ENCODE results near the gene OR4C13.
"Not testable (repeated sequence)": the region's sequence is repeated elsewhere in the genome, so short reads cannot be mapped to it uniquely, and the experiment has no call there.

The OR4C13 gene

DNA sequence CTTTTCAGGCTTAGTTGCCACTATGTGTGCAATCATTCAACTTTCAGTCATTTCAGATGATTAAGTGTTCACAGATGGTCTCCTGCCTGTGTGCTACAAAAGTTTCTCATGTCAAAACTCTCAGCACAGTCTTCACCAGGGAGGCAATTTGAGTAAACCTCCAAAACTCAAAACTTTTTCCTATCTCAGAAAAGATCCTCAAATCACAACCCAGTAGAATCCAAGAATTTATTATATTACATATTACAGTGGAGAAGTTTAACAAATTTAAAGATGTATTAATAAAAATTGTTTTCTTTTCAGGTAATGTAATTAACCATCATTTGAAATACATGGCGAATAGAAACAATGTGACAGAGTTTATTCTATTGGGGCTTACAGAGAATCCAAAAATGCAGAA, at the start of gene OR4C13:
OR4C13 (plus strand) TSS at position 301 of the 400 bp plus-strand sequence; CDS start at position 333, 32 bp downstream.
- no peak for DNase-seq

DNA sequence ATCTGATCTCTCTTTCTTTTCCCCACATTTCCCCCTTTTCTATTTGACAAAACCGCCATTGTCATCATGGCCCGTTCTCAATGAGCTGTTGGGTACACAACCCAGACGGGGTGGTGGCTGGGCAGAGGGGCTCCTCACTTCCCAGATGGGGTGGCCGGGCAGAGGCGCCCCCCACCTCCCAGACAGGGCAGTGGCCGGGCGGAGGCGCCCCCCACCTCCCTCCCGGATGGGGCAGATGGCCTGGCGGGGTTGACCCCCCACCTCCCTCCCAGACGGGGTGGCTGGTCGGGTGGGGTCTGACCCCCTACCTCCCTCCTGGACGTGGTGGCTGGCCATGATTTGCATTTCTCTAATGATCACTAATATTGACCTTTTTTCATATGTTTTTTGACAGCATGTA, 40.7 kb upstream of the OR4C13 start:
- not testable (repeated sequence) for DNase-seq

DNA sequence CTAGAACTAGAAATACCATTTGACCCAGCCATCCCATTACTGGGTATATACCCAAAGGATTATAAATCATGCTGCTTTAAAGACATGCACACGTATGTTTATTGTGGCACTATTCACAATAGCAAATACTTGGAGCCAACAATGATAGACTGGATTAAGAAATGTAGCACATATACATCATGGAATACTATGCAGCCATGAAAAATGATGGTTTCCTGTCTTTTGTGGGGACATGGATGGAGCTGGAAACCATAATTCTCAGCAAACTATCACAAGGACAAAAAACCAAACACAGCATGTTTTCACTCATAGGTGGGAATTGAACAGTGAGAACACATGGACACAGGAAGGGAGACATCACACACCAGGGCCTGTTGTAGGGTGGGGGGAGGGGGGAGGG, 3.5 kb upstream of the OR4C13 start:
- not testable (repeated sequence) for DNase-seq

- not testable (repeated sequence) for DNase-seq
Observed at GRCh38 chr11:49973439-49973838, 21.2 kb downstream of the OR4C13 start.

GRCh38 chr11:49982435-49982834, 30.2 kb downstream of the OR4C13 start, which contains the start of gene OR4C12:
Gene OR4C12 (minus strand): TSS chr11:49982535. CDS start chr11:49982501, 34 bp downstream.
- DNase-seq = not testable (repeated sequence)

DNA sequence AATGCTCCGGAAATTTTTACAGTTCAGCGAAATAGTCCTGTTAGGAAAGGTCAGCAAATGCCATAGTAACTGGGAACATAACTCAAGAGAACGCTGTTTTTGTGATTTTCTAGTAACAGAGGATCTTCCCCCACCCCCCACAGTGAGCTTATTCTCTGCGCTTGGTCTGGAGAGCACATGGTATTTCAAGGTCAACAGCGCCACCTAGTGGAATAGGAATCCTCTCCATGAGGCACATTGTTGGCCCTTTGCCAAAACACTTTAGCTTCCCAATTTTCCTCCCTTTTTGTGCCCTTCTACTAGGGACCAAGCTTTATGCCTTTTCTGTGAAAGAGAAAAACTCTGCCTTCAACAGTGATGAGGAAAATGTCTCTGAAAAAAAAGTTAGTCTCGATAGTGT, 43.4 kb downstream of the OR4C13 start:
- no peak for DNase-seq

Measured in activated T-cell treated with anti-CD3 and anti-CD28 coated beads for 4 hours (primary cell).